MM.1S (cell line): Measurements from ENCODE around the gene FAM162B.

Source experiments
- DNase-seq: peaks from one replicate; pipeline ENCODE4 v3.0.0-alpha.2; 2015
- H2AFZ ChIP-seq: fragments of 300-600 bp; sonication (generic); 2 replicates; pipeline ENCODE4 v1.6.0; 2016; ENCODE audit warnings: antibody characterized with exemption, low read length
- H3F3A ChIP-seq: fragments of 300-600 bp; sonication (generic); 2 replicates; pipeline ENCODE4 v1.6.1; 2016; ENCODE audit warnings: mild to moderate bottlenecking, antibody characterized with exemption, low read length, moderate library complexity, mixed read lengths; ENCODE audit not compliant: insufficient read depth
- H3K27ac ChIP-seq: fragments of 300-600 bp; sonication (generic); 2 replicates; pipeline ENCODE4 v1.5.1; 2016; ENCODE audit warnings: mild to moderate bottlenecking, low read length
- H3K27me3 ChIP-seq: fragments of 300-600 bp; sonication (generic); replicated peaks from 2 replicates; pipeline ENCODE4 v1.6.0; 2016; ENCODE audit warnings: low read length; ENCODE audit not compliant: insufficient read depth
- H3K36me3 ChIP-seq: fragments of 300-600 bp; sonication (generic); replicated peaks from 2 replicates; pipeline ENCODE4 v1.6.1; 2016; ENCODE audit warnings: mild to moderate bottlenecking, low read length, mixed read lengths; ENCODE audit not compliant: insufficient read depth
- H3K4me1 ChIP-seq: fragments of 300-600 bp; sonication (generic); 2 replicates; pipeline ENCODE4 v1.6.1; 2016; ENCODE audit warnings: low read length, mixed read lengths
- H3K4me2 ChIP-seq: fragments of 300-600 bp; sonication (generic); 2 replicates; pipeline ENCODE4 v1.6.0; 2016; ENCODE audit warnings: low read depth, low read length
- H3K4me3 ChIP-seq: fragments of 300-600 bp; sonication (generic); 2 replicates; pipeline ENCODE4 v1.5.1; 2016; ENCODE audit warnings: low read length, mixed read lengths
- H3K79me2 ChIP-seq: fragments of 300-600 bp; sonication (generic); 2 replicates; pipeline ENCODE4 v1.6.1; 2016; ENCODE audit warnings: mixed run types, low read length, mixed read lengths
- H3K9ac ChIP-seq: fragments of 300-600 bp; sonication (generic); 2 replicates; pipeline ENCODE4 v1.6.1; 2016; ENCODE audit warnings: low read length, mixed read lengths
- H3K9me2 ChIP-seq: fragments of 300-600 bp; sonication (generic); replicated peaks from 2 replicates; pipeline ENCODE4 v1.6.1; 2016; ENCODE audit warnings: mild to moderate bottlenecking, low read length, mixed read lengths; ENCODE audit not compliant: insufficient read depth
- H3K9me3 ChIP-seq: fragments of 300-600 bp; sonication (generic); replicated peaks from 2 replicates; pipeline ENCODE4 v1.6.1; 2016; ENCODE audit warnings: mild to moderate bottlenecking, low read length, mixed read lengths; ENCODE audit not compliant: insufficient read depth
- H4K20me1 ChIP-seq: fragments of 300-600 bp; sonication (generic); 2 replicates; pipeline ENCODE4 v1.6.1; 2016; ENCODE audit warnings: mild to moderate bottlenecking, low read length, moderate library complexity, mixed read lengths; ENCODE audit not compliant: insufficient read depth
- EZH2 ChIP-seq: fragments of 300-600 bp; sonication (generic); optimal IDR thresholded peaks from 2 replicates; pipeline ENCODE3; 2017; ENCODE audit warnings: low read depth, mild to moderate bottlenecking, antibody characterized with exemption, low read length, mixed read lengths
- EZH2phosphoT487 ChIP-seq: fragments of 300-600 bp; sonication (generic); IDR thresholded peaks from 2 replicates; pipeline ENCODE4 v1.6.1; 2018; ENCODE audit warnings: antibody characterized with exemption, low read length
- TF ChIP-seq, protein P1 (sequence below): fragments of 300-600 bp; sonication (generic); IDR thresholded peaks from 2 replicates; pipeline ENCODE4 v1.5.1; 2016; ENCODE audit warnings: antibody characterized with exemption, low read length, mixed read lengths

Gene FAM162B

DNA sequence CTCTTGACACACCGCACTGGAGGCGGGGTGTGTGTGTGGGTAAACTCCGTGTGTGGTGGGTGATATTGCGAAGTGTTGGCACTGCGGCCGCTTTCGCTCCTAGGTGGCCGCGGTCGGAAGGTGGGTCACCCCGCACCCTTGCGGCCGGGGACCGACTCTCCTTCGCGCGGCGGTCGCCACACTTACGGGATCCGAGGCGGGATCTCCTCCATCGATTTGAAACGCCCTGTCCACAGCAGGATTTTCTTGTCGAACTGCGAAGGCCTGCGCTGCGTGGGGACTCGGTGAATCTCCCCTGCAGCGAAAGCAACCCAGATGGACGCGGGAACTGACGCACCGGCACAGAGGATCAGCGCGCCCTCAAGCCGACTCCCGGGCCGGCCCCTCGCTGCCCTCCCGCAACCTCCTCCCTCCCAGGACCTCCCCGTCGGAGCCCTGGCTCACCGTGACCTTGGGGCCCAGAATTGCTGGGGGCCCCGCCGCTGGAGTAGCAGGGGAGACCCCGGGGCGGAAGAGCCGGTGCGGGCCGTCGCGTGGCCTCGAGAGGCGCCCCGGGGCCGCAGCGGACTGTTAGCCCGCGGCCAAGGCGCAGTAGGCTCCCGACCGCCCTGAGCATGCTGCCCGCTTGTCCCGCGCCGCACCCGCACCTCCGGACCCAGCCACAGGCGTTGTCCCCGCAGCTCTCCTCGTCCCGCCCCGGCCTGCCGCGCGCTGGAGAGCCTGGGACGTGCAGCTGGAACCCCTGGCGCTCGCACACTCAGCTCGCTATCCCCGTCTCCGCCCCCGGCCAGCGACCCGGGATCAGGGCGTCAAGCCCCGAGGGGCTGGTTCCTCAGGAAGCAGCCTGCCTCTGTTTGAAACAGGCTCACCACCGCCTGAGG is at the start of gene FAM162B:
FAM162B (minus strand) TSS at position 759 of the 881 bp plus-strand sequence; CDS start at position 616, 143 bp downstream.
- no peaks in the 10 kb centered on the region for H3K36me3 ChIP-seq
- H3K9me2 ChIP-seq: no peaks in the 10 kb centered on the region
- no peaks in the 10 kb centered on the region for H3K4me1 ChIP-seq
- H3K9ac ChIP-seq: no peak within 1 kb of the TSS
- no peak for DNase-seq
- no peak within 1 kb of the TSS for H3K4me2 ChIP-seq
- H3K79me2 ChIP-seq: no peaks in the 10 kb centered on the region
- no peaks in the 10 kb centered on the region for H3K9me3 ChIP-seq
- H3K27ac ChIP-seq: no peak within 1 kb of the TSS
- no peak within 1 kb of the TSS for H2AFZ ChIP-seq
- H4K20me1 ChIP-seq: no peaks in the 10 kb centered on the region
- H3K4me3 ChIP-seq: no peak within 1 kb of the TSS
- H3K27me3 ChIP-seq: no peaks in the 10 kb centered on the region
- no peak for TF ChIP-seq EZH2phosphoT487
- TF ChIP-seq, protein P1, sequence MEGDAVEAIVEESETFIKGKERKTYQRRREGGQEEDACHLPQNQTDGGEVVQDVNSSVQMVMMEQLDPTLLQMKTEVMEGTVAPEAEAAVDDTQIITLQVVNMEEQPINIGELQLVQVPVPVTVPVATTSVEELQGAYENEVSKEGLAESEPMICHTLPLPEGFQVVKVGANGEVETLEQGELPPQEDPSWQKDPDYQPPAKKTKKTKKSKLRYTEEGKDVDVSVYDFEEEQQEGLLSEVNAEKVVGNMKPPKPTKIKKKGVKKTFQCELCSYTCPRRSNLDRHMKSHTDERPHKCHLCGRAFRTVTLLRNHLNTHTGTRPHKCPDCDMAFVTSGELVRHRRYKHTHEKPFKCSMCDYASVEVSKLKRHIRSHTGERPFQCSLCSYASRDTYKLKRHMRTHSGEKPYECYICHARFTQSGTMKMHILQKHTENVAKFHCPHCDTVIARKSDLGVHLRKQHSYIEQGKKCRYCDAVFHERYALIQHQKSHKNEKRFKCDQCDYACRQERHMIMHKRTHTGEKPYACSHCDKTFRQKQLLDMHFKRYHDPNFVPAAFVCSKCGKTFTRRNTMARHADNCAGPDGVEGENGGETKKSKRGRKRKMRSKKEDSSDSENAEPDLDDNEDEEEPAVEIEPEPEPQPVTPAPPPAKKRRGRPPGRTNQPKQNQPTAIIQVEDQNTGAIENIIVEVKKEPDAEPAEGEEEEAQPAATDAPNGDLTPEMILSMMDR: no peak
- H3F3A ChIP-seq: no peaks in the 10 kb centered on the region

DNA sequence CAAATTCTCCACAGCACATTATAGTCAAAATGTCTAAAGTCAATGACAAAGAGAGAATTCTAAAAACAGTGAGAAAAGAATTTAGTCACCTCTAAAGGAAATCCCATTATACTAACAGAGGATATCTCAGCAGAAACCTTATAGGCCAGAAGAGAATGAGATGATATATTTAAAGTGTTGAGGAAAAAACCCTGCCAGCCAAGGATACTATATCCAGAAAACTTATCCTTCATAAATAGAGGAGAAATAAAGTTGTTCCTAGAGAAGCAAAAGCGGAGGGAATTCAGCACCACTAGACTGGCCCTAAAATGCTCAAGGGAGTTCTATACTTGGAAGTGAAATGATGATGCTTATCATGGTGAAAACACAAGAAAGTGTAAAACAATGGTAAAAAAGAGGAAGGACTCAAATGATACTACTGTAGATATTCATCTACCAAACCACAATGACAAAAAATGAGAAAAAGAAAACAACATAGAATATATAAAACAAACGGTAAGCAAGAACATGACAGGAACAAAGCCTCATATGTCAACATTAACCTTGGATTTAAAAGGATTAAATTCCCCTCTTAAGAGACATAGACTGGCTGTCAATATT is 46.6 kb upstream of the FAM162B start:
- H3K9me3 ChIP-seq: no peaks in the 10 kb centered on the region
- H4K20me1 ChIP-seq: no peaks in the 10 kb centered on the region
- H3K27me3 ChIP-seq: no peaks in the 10 kb centered on the region
- H3K9ac ChIP-seq: no peak overlapping the region
- no peaks in the 10 kb centered on the region for H3K79me2 ChIP-seq
- H3K4me3 ChIP-seq: no peak overlapping the region
- H3K36me3 ChIP-seq: no peaks in the 10 kb centered on the region
- no peak for TF ChIP-seq EZH2
- TF ChIP-seq EZH2phosphoT487: no peak
- TF ChIP-seq, protein P1: no peak
- H3K9me2 ChIP-seq: no peaks in the 10 kb centered on the region
- H3F3A ChIP-seq: no peaks in the 10 kb centered on the region
- H3K27ac ChIP-seq: no peak overlapping the region
- no peak overlapping the region for H3K4me2 ChIP-seq
- DNase-seq: no peak
- no peak overlapping the region for H2AFZ ChIP-seq
- no peaks in the 10 kb centered on the region for H3K4me1 ChIP-seq

DNA sequence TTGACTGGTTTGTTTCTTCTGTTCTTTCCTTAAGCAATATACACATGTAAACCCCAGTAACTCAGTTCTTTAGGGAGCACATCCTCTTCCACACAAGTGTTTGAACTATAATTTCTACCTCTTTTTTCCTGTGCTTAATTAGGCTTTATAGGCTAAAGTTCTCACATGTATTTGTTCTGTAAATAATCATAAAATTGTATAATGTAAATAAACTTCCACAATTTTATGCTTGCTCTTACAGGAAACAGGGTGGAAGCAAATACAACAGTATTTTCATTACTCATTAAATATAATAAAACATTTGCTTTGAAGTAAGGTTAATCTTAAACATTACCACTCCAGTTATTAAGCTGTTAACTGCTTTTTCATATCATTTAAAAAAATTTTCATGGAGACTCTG is 36.5 kb upstream of the FAM162B start:
- Histone ChIP-seq H4K20me1 (no peaks in the 10 kb centered on the region), H3K4me3 (no peak overlapping the region), H3K9me2 (no peaks in the 10 kb centered on the region), H3K4me1 (no peaks in the 10 kb centered on the region), H3F3A (no peaks in the 10 kb centered on the region), H2AFZ (no peak overlapping the region), H3K4me2 (no peak overlapping the region), H3K9me3 (no peaks in the 10 kb centered on the region), H3K27me3 (no peaks in the 10 kb centered on the region), H3K79me2 (no peaks in the 10 kb centered on the region), H3K27ac (no peak overlapping the region), H3K9ac (no peak overlapping the region), H3K36me3 (no peaks in the 10 kb centered on the region)
- no peak for DNase-seq
- TF ChIP-seq EZH2: no peak
- TF ChIP-seq EZH2phosphoT487: no peak
- TF ChIP-seq, protein P1: no peak
